HepG2 (cell line): Measurements from ENCODE around the gene TAF8. TPM values are rescaled to one million over a fixed set of nuclear protein-coding genes. Genes with fewer than 3 reads are reported as not detected.

Experiments used
- AGO1 ChIP-seq: fragments of 200-400 bp; formaldehyde crosslinking; IDR thresholded peaks from 2 replicates; pipeline ENCODE4 v1.6.1; 2017; ENCODE audit warnings: mild to moderate bottlenecking, low read depth, low read length, moderate library complexity; ENCODE audit not compliant: poor library complexity, severe bottlenecking
- FOXA1 ChIP-seq, 2 experiments: fragments of 450-650 bp in 1 of 2; sonication (generic) in 1 of 2; formaldehyde crosslinking in 1 of 2; IDR thresholded peaks; 2 replicates each; pipeline versions ENCODE4 v1.4.0 to v1.6.1; 2016 to 2020; ENCODE audit warnings: missing genetic modification reagents in 1 of 2
- GZF1 ChIP-seq: sonication (generic); formaldehyde crosslinking; IDR thresholded peaks from 2 replicates; pipeline ENCODE4 v1.5.1; 2020; ENCODE audit warnings: mild to moderate bottlenecking, missing genetic modification reagents
- MED13 ChIP-seq: sonication (generic); formaldehyde crosslinking; IDR thresholded peaks from 2 replicates; pipeline ENCODE4 v1.5.0; 2020; ENCODE audit warnings: missing genetic modification reagents
- MEF2D ChIP-seq: sonication (generic); formaldehyde crosslinking; IDR thresholded peaks from 2 replicates; pipeline ENCODE4 v1.5.1; 2020; ENCODE audit warnings: mild to moderate bottlenecking, missing genetic modification reagents
- MXI1 ChIP-seq: IDR thresholded peaks from 3 replicates; pipeline ENCODE4 v1.6.1; 2012; ENCODE audit warnings: low read depth, low read length, inconsistent platforms, borderline replicate concordance
- NBN ChIP-seq: fragments of 450-650 bp; conservative IDR thresholded peaks from 2 replicates; pipeline ENCODE4 v1.6.1; 2017
- NR2F2 ChIP-seq: IDR thresholded peaks from 2 replicates; pipeline ENCODE4 v1.6.1; 2012; ENCODE audit warnings: low read depth, inconsistent platforms, borderline replicate concordance
- RXRA ChIP-seq: sonication (generic); formaldehyde crosslinking; IDR thresholded peaks from 2 replicates; pipeline ENCODE4 v1.5.1; 2020; ENCODE audit warnings: missing genetic modification reagents
- ZNF337 ChIP-seq: sonication (generic); formaldehyde crosslinking; IDR thresholded peaks from 2 replicates; pipeline ENCODE4 v1.5.1; 2020; ENCODE audit warnings: missing genetic modification reagents, low read depth, mild to moderate bottlenecking, borderline replicate concordance
- ZNF766 ChIP-seq: sonication (generic); formaldehyde crosslinking; IDR thresholded peaks from 2 replicates; pipeline ENCODE4 v1.5.0; 2020; ENCODE audit warnings: missing genetic modification reagents, borderline replicate concordance
- polyA plus RNA-seq, 8 experiments: library from polyadenylated mRNA; depleted of rRNA in 3 of 8; stranded (reverse) in 7 of 8; unstranded in 1 of 8; fragments of >200 nt; fragmentation: Illumina TruSeq in 4 of 8; extraction: Trizol in 4 of 8; gene quantifications; 2 replicates each; pipeline versions ENCODE4 v1.2.1 to v1.2.3, GENCODE V29; 2011 to 2016; ENCODE audit warnings: low read depth in 4 of 8, missing spikeins in 1 of 8, mixed read lengths in 1 of 8; ENCODE audit not compliant: insufficient read depth in 1 of 8
- total RNA-seq, 5 experiments: library from RNA; depleted of rRNA; stranded (reverse); fragments of >200 nt; fragmentation: Illumina TruSeq; extraction: Trizol; gene quantifications; 2 replicates each; pipeline ENCODE4 v1.2.3, GENCODE V29; 2016; ENCODE audit warnings: low read depth in 1 of 5
- TF ChIP-seq, protein P1 (sequence below): sonication (generic); formaldehyde crosslinking; IDR thresholded peaks from 2 replicates; pipeline ENCODE4 v1.5.0; 2020; ENCODE audit warnings: mild to moderate bottlenecking, missing genetic modification reagents, borderline replicate concordance
- TF ChIP-seq, protein P2 (sequence below): IDR thresholded peaks from 2 replicates; pipeline ENCODE4 v1.6.1; 2018; ENCODE audit warnings: missing genetic modification reagents, mild to moderate bottlenecking, missing compliant biosample characterization
- TF ChIP-seq, protein P3 (sequence below), 2 experiments: sonication (generic) in 1 of 2; formaldehyde crosslinking in 1 of 2; IDR thresholded peaks; 2 replicates each; pipeline versions ENCODE4 v1.6.1 to v1.9.0; 2014 to 2022; ENCODE audit warnings: antibody characterized with exemption in 1 of 2, borderline replicate concordance in 1 of 2, inconsistent platforms in 1 of 2, low read depth in 1 of 2, missing genetic modification reagents in 1 of 2
- TF ChIP-seq, protein P4 (sequence below): sonication (generic); formaldehyde crosslinking; IDR thresholded peaks from 2 replicates; pipeline ENCODE4 v1.8.0; 2022; ENCODE audit warnings: missing genetic modification reagents, mild to moderate bottlenecking, inconsistent platforms, borderline replicate concordance

TAF8 gene
- total and polyA plus RNA-seq, 2 of the 13 experiments (the other 11 are each of a cell fraction or from before 2014, with no cell fraction given), result 25.2 to 25.8 TPM

DNA sequence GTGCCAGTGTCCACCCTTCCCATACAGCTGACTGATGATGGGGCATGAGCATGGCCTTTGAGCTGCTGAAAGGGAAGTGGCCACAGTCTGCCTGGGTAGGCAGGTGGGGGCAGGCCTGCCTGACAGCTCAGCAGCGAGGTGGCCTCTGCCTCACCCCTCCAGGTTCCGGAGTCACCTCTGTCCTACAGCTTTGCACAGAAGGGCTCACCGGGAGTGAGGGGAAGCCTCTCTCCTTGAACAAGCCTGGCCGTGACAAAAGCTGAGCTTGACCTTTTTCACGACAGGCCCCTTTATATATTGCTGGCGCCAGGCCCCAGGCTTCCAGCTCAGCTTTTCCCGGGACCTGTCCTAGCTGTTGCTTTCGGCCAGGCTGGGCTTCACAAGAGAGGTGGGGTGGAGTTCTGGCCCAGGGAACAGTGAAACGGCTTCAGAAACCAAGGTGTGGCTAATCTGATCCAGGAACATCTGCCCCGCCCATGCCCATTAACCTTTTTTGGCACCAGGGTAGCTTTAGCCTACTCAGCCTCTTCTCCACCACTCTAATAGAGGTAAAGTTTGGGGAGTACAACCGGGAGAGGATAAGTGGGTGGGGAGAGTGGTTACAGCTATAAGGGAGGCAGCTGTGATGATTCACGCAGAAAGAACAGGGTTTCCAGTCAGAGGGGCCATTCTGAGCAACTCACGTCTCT is 49.2 kb downstream of the TAF8 start (continued):
- TF ChIP-seq, protein P1, sequence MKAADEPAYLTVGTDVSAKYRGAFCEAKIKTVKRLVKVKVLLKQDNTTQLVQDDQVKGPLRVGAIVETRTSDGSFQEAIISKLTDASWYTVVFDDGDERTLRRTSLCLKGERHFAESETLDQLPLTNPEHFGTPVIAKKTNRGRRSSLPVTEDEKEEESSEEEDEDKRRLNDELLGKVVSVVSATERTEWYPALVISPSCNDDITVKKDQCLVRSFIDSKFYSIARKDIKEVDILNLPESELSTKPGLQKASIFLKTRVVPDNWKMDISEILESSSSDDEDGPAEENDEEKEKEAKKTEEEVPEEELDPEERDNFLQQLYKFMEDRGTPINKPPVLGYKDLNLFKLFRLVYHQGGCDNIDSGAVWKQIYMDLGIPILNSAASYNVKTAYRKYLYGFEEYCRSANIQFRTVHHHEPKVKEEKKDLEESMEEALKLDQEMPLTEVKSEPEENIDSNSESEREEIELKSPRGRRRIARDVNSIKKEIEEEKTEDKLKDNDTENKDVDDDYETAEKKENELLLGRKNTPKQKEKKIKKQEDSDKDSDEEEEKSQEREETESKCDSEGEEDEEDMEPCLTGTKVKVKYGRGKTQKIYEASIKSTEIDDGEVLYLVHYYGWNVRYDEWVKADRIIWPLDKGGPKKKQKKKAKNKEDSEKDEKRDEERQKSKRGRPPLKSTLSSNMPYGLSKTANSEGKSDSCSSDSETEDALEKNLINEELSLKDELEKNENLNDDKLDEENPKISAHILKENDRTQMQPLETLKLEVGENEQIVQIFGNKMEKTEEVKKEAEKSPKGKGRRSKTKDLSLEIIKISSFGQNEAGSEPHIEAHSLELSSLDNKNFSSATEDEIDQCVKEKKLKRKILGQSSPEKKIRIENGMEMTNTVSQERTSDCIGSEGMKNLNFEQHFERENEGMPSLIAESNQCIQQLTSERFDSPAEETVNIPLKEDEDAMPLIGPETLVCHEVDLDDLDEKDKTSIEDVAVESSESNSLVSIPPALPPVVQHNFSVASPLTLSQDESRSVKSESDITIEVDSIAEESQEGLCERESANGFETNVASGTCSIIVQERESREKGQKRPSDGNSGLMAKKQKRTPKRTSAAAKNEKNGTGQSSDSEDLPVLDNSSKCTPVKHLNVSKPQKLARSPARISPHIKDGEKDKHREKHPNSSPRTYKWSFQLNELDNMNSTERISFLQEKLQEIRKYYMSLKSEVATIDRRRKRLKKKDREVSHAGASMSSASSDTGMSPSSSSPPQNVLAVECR (CRISPR knock-in tag), result peak; percentile 46; the same call in 1 of the 2 replicates
- TF ChIP-seq ZNF766 (CRISPR knock-in tag) (no peak), MEF2D (CRISPR knock-in tag) (peak; percentile 36; the same call in 1 of the 2 replicates), ZNF337 (CRISPR knock-in tag) (no peak), AGO1 (no peak), GZF1 (peak; percentile 68; the same call in 1 of the 2 replicates), MED13 (CRISPR knock-in tag) (0 out of 2 replicates have a peak, but pooled peaks have one; percentile 31), MXI1 (peak; percentile 48; the same call in 1 of the 3 replicates), NBN (no peak), RXRA (CRISPR knock-in tag) (peak; percentile 95), FOXA1 (IDR thresholded peaks at IDR 0.05) (no peak), FOXA1 (CRISPR knock-in tag; IDR thresholded peaks at IDR 0.05) (0 out of 2 replicates have a peak, but pooled peaks have one; percentile 5), NR2F2 (no peak)
- TF ChIP-seq, protein P2, sequence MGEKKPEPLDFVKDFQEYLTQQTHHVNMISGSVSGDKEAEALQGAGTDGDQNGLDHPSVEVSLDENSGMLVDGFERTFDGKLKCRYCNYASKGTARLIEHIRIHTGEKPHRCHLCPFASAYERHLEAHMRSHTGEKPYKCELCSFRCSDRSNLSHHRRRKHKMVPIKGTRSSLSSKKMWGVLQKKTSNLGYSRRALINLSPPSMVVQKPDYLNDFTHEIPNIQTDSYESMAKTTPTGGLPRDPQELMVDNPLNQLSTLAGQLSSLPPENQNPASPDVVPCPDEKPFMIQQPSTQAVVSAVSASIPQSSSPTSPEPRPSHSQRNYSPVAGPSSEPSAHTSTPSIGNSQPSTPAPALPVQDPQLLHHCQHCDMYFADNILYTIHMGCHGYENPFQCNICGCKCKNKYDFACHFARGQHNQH (CRISPR knock-in tag), result no peak; the same call in 1 of the 2 replicates
- TF ChIP-seq, protein P3, sequence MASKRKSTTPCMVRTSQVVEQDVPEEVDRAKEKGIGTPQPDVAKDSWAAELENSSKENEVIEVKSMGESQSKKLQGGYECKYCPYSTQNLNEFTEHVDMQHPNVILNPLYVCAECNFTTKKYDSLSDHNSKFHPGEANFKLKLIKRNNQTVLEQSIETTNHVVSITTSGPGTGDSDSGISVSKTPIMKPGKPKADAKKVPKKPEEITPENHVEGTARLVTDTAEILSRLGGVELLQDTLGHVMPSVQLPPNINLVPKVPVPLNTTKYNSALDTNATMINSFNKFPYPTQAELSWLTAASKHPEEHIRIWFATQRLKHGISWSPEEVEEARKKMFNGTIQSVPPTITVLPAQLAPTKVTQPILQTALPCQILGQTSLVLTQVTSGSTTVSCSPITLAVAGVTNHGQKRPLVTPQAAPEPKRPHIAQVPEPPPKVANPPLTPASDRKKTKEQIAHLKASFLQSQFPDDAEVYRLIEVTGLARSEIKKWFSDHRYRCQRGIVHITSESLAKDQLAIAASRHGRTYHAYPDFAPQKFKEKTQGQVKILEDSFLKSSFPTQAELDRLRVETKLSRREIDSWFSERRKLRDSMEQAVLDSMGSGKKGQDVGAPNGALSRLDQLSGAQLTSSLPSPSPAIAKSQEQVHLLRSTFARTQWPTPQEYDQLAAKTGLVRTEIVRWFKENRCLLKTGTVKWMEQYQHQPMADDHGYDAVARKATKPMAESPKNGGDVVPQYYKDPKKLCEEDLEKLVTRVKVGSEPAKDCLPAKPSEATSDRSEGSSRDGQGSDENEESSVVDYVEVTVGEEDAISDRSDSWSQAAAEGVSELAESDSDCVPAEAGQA (IDR thresholded peaks at IDR 0.05; ENCODE audit: low read depth), result no peak
- TF ChIP-seq, protein P3 (CRISPR knock-in tag; IDR thresholded peaks at IDR 0.05; ENCODE audit: borderline replicate concordance), result no peak
- TF ChIP-seq, protein P4, sequence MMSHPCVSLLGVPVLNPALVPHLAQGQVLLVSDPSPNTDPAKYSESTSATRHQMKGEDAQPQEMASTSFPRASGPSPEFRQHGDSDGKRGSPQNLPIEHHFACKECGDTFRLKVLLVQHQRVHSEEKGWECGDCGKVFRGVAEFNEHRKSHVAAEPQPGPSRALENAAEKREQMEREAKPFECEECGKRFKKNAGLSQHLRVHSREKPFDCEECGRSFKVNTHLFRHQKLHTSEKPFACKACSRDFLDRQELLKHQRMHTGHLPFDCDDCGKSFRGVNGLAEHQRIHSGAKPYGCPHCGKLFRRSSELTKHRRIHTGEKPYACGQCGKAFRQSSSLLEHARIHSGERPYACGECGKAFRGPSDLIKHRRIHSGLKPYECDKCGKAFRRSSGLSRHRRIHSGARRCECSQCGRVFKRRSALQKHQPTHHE (CRISPR knock-in tag), result no peak
